Activated T-cell treated with anti-CD3 and anti-CD28 coated beads, Interleukin-2, amount 50 U/mL, for 72 hours (primary cell): Measurements from ENCODE around the gene SCYGR8. TPM values are rescaled to one million over a fixed set of nuclear protein-coding genes. Genes with fewer than 3 reads are reported as not detected.

Experiments used
- ATAC-seq, 2 donors: fragments of 150-1000 bp; cut with Tn5 transposase; replicated peaks in 1 of 2; 2 replicates each; pipeline ENCODE4 v1.10.0; 2021; ENCODE audit warnings: moderate library complexity in 2 of 2, mild to moderate bottlenecking in 1 of 2
- DNase-seq, 2 donors: peaks; one replicate each; pipeline ENCODE4 v3.0.0; 2021 to 2022; ENCODE audit warnings: mixed read lengths in 1 of 2
- H3K27ac Mint-ChIP-seq: one replicate; pipeline ENCODE4 v1.8.0; 2022; ENCODE audit warnings: mild to moderate bottlenecking, moderate library complexity, mixed read lengths
- H3K27me3 Mint-ChIP-seq: one replicate; pipeline ENCODE4 v1.8.0; 2022; ENCODE audit warnings: low read depth, mixed read lengths
- H3K36me3 Mint-ChIP-seq, 2 donors: one replicate each; pipeline ENCODE4 v1.8.0; 2022; ENCODE audit warnings: mixed read lengths in 2 of 2, mild to moderate bottlenecking in 1 of 2; ENCODE audit not compliant: insufficient read depth in 2 of 2
- H3K4me1 Mint-ChIP-seq: one replicate; pipeline ENCODE4 v1.8.0; 2022; ENCODE audit warnings: low read depth, mixed read lengths
- H3K4me3 Mint-ChIP-seq, 2 donors: one replicate each; pipeline ENCODE4 v1.8.0; 2022; ENCODE audit warnings: mild to moderate bottlenecking in 2 of 2, mixed read lengths in 2 of 2, moderate library complexity in 2 of 2
- H3K9me3 Mint-ChIP-seq, 2 donors: one replicate each; pipeline ENCODE4 v1.8.0; 2022; ENCODE audit warnings: mixed read lengths in 2 of 2
- total RNA-seq, 2 donors: library from RNA; stranded (reverse); gene quantifications; one replicate each; pipeline ENCODE4 v1.2.3, GENCODE V29; 2022

Gene SCYGR8
- total RNA-seq: not detected

- Mint-ChIP-seq H3K9me3 (no peaks in the 10 kb centered on the region), H3K4me3 (no peak within 1 kb of the TSS), H3K27ac (no peak within 1 kb of the TSS), H3K4me1 (no peaks in the 10 kb centered on the region), H3K36me3 (no peaks in the 10 kb centered on the region), H3K27me3 (no peaks in the 10 kb centered on the region)
- ATAC-seq (no peak), DNase-seq (no peak)
Observed at GRCh38 chr2:227745594-227745993, at the start of gene SCYGR8. TSS of gene SCYGR8 (plus strand) at chr2:227745894. CDS start at chr2:227745894, 0 bp downstream.

GRCh38 chr2:227696990-227697679, 48.6 kb upstream of the SCYGR8 start:
- H3K27ac Mint-ChIP-seq: no peak overlapping the region
- ATAC-seq: no peak
- no peaks in the 10 kb centered on the region for H3K36me3 Mint-ChIP-seq
- H3K4me3 Mint-ChIP-seq: no peak overlapping the region
- no peaks in the 10 kb centered on the region for H3K4me1 Mint-ChIP-seq
- no peak for DNase-seq
- no peaks in the 10 kb centered on the region for H3K9me3 Mint-ChIP-seq
- peaks cover 12% of the 10 kb centered on the region for H3K27me3 Mint-ChIP-seq

GRCh38 chr2:227701556-227701955, 44.1 kb upstream of the SCYGR8 start:
- H3K27me3 Mint-ChIP-seq: no peaks in the 10 kb centered on the region
- H3K27ac Mint-ChIP-seq: no peak overlapping the region
- H3K9me3 Mint-ChIP-seq: no peaks in the 10 kb centered on the region
- H3K4me3 Mint-ChIP-seq: no peak overlapping the region
- H3K4me1 Mint-ChIP-seq: no peaks in the 10 kb centered on the region
- H3K36me3 Mint-ChIP-seq: no peaks in the 10 kb centered on the region
- ATAC-seq: no peak
- DNase-seq: no peak

- no peaks in the 10 kb centered on the region for H3K9me3 Mint-ChIP-seq
- no peaks in the 10 kb centered on the region for H3K4me1 Mint-ChIP-seq
- no peaks in the 10 kb centered on the region for H3K36me3 Mint-ChIP-seq
- H3K27ac Mint-ChIP-seq: no peak overlapping the region
- H3K27me3 Mint-ChIP-seq: no peaks in the 10 kb centered on the region
- no peak overlapping the region for H3K4me3 Mint-ChIP-seq
- no peak for ATAC-seq
- no peak for DNase-seq
Observed at GRCh38 chr2:227703280-227703732, 42.4 kb upstream of the SCYGR8 start.

GRCh38 chr2:227703961-227704360, 41.7 kb upstream of the SCYGR8 start:
- H3K27ac Mint-ChIP-seq: no peak overlapping the region
- ATAC-seq: no peak

GRCh38 chr2:227706859-227707258, 38.8 kb upstream of the SCYGR8 start:
- Mint-ChIP-seq H3K27ac (no peak overlapping the region), H3K36me3 (no peaks in the 10 kb centered on the region), H3K4me3 (no peak overlapping the region), H3K9me3 (no peaks in the 10 kb centered on the region), H3K4me1 (no peaks in the 10 kb centered on the region), H3K27me3 (no peaks in the 10 kb centered on the region)
- no peak for ATAC-seq
- DNase-seq: no peak

More at GRCh38 chr2:227703961-227704360, 41.7 kb upstream of the SCYGR8 start:
- no peaks in the 10 kb centered on the region for H3K27me3 Mint-ChIP-seq
- no peaks in the 10 kb centered on the region for H3K4me1 Mint-ChIP-seq
- no peaks in the 10 kb centered on the region for H3K9me3 Mint-ChIP-seq
- DNase-seq: no peak
- H3K4me3 Mint-ChIP-seq: no peak overlapping the region
- H3K36me3 Mint-ChIP-seq: no peaks in the 10 kb centered on the region

- DNase-seq (no peak), ATAC-seq (no peak)
- Mint-ChIP-seq H3K4me3 (no peak overlapping the region), H3K4me1 (no peaks in the 10 kb centered on the region), H3K27ac (no peak overlapping the region), H3K36me3 (no peaks in the 10 kb centered on the region), H3K27me3 (no peaks in the 10 kb centered on the region), H3K9me3 (no peaks in the 10 kb centered on the region)
Observed at GRCh38 chr2:227707390-227707789, 38.3 kb upstream of the SCYGR8 start.

- ATAC-seq: no peak
- Mint-ChIP-seq H3K36me3 (no peaks in the 10 kb centered on the region), H3K4me1 (no peaks in the 10 kb centered on the region), H3K27ac (no peak overlapping the region), H3K9me3 (no peaks in the 10 kb centered on the region), H3K27me3 (no peaks in the 10 kb centered on the region), H3K4me3 (no peak overlapping the region)
- DNase-seq: no peak
Observed at GRCh38 chr2:227710986-227711385, 34.7 kb upstream of the SCYGR8 start.

- peaks cover 4% of the 10 kb centered on the region for H3K4me1 Mint-ChIP-seq
- H3K27ac Mint-ChIP-seq: no peak overlapping the region
- DNase-seq (no peak), ATAC-seq (no peak)
- no peak overlapping the region for H3K4me3 Mint-ChIP-seq
- H3K9me3 Mint-ChIP-seq: no peaks in the 10 kb centered on the region
- no peaks in the 10 kb centered on the region for H3K36me3 Mint-ChIP-seq
- peaks cover 8% of the 10 kb centered on the region for H3K27me3 Mint-ChIP-seq
Observed at GRCh38 chr2:227713291-227713690, 32.4 kb upstream of the SCYGR8 start.

GRCh38 chr2:227716501-227716900, 29.2 kb upstream of the SCYGR8 start:
- no peaks in the 10 kb centered on the region for H3K9me3 Mint-ChIP-seq
- H3K4me1 Mint-ChIP-seq: peaks cover 4% of the 10 kb centered on the region
- no peak for ATAC-seq
- H3K36me3 Mint-ChIP-seq: no peaks in the 10 kb centered on the region
- H3K27me3 Mint-ChIP-seq: peaks cover 14% of the 10 kb centered on the region
- H3K4me3 Mint-ChIP-seq: no peak overlapping the region
- H3K27ac Mint-ChIP-seq: no peak overlapping the region
- DNase-seq: no peak

GRCh38 chr2:227717687-227718567, 27.8 kb upstream of the SCYGR8 start, which contains the start of gene SLC19A3:
TSS of gene SLC19A3 (minus strand) at chr2:227718028. CDS start at chr2:227702318, 15,710 bp downstream.
- Mint-ChIP-seq H3K4me3 (peak within 1 kb of the TSS; percentile 29 to 55), H3K27ac (no peak within 1 kb of the TSS), H3K27me3 (peaks cover 14% of the 10 kb centered on the region), H3K9me3 (no peaks in the 10 kb centered on the region), H3K36me3 (no peaks in the 10 kb centered on the region), H3K4me1 (peaks cover 4% of the 10 kb centered on the region)
- DNase-seq: peak in 1 of 2 donors; percentile 2
- no peak for ATAC-seq

GRCh38 chr2:227719641-227720040, 26.1 kb upstream of the SCYGR8 start:
- DNase-seq: no peak
- Mint-ChIP-seq H3K9me3 (no peaks in the 10 kb centered on the region), H3K27me3 (peaks cover 14% of the 10 kb centered on the region), H3K4me3 (no peak overlapping the region), H3K27ac (no peak overlapping the region), H3K36me3 (no peaks in the 10 kb centered on the region), H3K4me1 (peaks cover 4% of the 10 kb centered on the region)
- no peak for ATAC-seq

GRCh38 chr2:227720680-227721079, 25.0 kb upstream of the SCYGR8 start:
- no peak for DNase-seq
- peaks cover 14% of the 10 kb centered on the region for H3K27me3 Mint-ChIP-seq
- peaks cover 4% of the 10 kb centered on the region for H3K4me1 Mint-ChIP-seq
- no peak overlapping the region for H3K4me3 Mint-ChIP-seq
- H3K36me3 Mint-ChIP-seq: no peaks in the 10 kb centered on the region
- H3K9me3 Mint-ChIP-seq: no peaks in the 10 kb centered on the region
- ATAC-seq: no peak
- H3K27ac Mint-ChIP-seq: no peak overlapping the region
